Measurements from ENCODE around the gene RPS21.

RPS21 gene

DNA sequence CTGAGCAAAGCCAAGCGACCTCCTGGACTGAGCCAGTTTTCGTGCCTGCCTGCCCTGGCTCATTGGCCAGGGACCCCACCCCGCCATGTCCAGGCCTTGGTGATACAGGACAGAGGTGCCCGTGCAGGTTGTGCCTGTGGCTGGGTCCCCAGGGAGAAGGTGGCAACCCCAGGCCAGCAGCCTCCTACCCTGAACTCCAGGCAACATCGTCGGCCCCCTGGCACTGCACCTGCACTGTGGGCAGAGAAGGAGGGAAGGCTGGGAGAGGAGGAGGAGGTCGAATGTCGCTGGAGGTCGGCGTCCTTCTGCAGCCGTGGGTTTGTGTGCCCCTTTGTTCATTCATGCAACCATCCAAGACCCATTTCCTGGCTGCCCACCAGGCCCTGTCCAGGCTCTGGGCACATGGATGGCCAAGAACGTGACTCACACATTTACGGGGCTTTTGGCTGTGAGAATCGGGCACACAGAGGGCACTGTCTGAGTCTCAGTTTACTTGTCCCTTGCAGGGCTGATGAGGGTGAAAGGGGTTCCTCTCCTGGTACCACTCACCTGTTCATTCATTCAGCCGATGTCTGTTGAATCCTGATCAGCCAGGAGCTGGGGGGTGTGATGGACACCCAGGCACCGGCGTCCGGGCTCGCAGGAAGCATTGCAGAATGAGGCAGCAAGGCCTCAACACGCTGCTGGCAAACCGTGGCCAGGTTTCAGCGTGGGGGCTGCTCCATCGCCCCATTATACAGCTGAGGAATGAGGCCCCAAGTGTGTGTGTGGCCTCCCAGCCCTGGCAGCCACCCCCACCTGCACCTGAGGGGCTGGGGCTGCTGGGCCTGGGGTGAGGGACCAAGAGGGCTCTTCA lies 42.8 kb downstream of the RPS21 start:
- Histone ChIP-seq H2AFZ (ENCODE audit: low read depth, low read length, severe bottlenecking) (no peak overlapping the region), H3F3A (ENCODE audit: insufficient read depth) (no peaks in the 10 kb centered on the region), H3K27me3 (ENCODE audit: low read length) (no peaks in the 10 kb centered on the region), H3K27ac (ENCODE audit: low read depth, low read length) (no peak overlapping the region), H3K79me2 (ENCODE audit: insufficient read depth, low read length) (no peaks in the 10 kb centered on the region), H3K4me3 (ENCODE audit: insufficient read depth, low read length, poor library complexity, severe bottlenecking) (no peak overlapping the region), H3K4me2 (ENCODE audit: low read depth, low read length, poor library complexity, severe bottlenecking) (no peak overlapping the region), H4K20me1 (ENCODE audit: low read depth, low read length) (no peaks in the 10 kb centered on the region), H3K9me2 (replicated peaks; ENCODE audit: insufficient read depth, low read length) (no peaks in the 10 kb centered on the region), H3K9me3 (ENCODE audit: insufficient read depth, low read length) (no peaks in the 10 kb centered on the region), H3K9ac (ENCODE audit: low read length) (no peak overlapping the region), H3K36me3 (ENCODE audit: low read length) (no peaks in the 10 kb centered on the region)
- no peak for TF ChIP-seq EZH2phosphoT487 (conservative IDR thresholded peaks at IDR 0.05; ENCODE audit: low read length)
- TF ChIP-seq, protein P1, sequence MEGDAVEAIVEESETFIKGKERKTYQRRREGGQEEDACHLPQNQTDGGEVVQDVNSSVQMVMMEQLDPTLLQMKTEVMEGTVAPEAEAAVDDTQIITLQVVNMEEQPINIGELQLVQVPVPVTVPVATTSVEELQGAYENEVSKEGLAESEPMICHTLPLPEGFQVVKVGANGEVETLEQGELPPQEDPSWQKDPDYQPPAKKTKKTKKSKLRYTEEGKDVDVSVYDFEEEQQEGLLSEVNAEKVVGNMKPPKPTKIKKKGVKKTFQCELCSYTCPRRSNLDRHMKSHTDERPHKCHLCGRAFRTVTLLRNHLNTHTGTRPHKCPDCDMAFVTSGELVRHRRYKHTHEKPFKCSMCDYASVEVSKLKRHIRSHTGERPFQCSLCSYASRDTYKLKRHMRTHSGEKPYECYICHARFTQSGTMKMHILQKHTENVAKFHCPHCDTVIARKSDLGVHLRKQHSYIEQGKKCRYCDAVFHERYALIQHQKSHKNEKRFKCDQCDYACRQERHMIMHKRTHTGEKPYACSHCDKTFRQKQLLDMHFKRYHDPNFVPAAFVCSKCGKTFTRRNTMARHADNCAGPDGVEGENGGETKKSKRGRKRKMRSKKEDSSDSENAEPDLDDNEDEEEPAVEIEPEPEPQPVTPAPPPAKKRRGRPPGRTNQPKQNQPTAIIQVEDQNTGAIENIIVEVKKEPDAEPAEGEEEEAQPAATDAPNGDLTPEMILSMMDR (IDR thresholded peaks at IDR 0.05; ENCODE audit: insufficient read depth, low read length, poor library complexity, severe bottlenecking), result no peak

DNA sequence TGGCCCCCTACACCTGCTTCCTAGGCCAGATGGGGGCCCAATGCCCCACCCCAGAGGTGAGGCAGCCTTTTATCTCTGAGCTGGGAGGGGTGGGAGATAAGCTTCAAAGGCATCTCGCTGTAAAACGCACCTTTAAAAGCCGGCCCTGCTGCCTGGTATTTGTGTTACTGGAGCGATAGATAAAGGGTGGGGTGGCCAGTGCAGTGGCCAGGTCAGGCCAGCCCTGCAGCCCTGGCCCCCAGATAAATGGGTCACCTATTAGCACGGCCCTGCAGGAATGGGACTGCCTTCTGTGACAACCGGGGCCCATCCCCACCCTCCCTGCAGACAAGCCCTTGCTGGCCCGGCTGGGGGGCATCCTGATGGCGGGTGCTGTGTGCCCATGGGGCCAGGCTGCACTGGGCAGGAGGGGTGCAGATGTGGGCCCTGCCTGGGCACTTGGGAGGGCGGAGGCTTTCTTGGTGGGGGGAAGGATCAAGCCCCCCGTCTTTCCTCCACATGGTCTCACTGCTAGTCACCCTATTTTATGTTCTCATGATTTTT lies 43.5 kb downstream of the RPS21 start:
- H3K4me3 ChIP-seq (ENCODE audit: insufficient read depth, low read length, poor library complexity, severe bottlenecking), result no peak overlapping the region
- no peak overlapping the region for H3K27ac ChIP-seq (ENCODE audit: low read depth, low read length)
- H2AFZ ChIP-seq (ENCODE audit: low read depth, low read length, severe bottlenecking), result no peak overlapping the region
- H3F3A ChIP-seq (ENCODE audit: insufficient read depth), result no peaks in the 10 kb centered on the region
- no peak overlapping the region for H3K4me2 ChIP-seq (ENCODE audit: low read depth, low read length, poor library complexity, severe bottlenecking)
- TF ChIP-seq, protein P1 (IDR thresholded peaks at IDR 0.05; ENCODE audit: insufficient read depth, low read length, poor library complexity, severe bottlenecking), result no peak
- TF ChIP-seq EZH2phosphoT487 (conservative IDR thresholded peaks at IDR 0.05; ENCODE audit: low read length), result no peak
- no peak overlapping the region for H3K9ac ChIP-seq (ENCODE audit: low read length)
- no peaks in the 10 kb centered on the region for H3K9me2 ChIP-seq (replicated peaks; ENCODE audit: insufficient read depth, low read length)
- H3K36me3 ChIP-seq (ENCODE audit: low read length), result no peaks in the 10 kb centered on the region
- no peaks in the 10 kb centered on the region for H3K9me3 ChIP-seq (ENCODE audit: insufficient read depth, low read length)
- no peaks in the 10 kb centered on the region for H3K79me2 ChIP-seq (ENCODE audit: insufficient read depth, low read length)
- no peaks in the 10 kb centered on the region for H4K20me1 ChIP-seq (ENCODE audit: low read depth, low read length)
- H3K27me3 ChIP-seq (ENCODE audit: low read length), result no peaks in the 10 kb centered on the region

DNA sequence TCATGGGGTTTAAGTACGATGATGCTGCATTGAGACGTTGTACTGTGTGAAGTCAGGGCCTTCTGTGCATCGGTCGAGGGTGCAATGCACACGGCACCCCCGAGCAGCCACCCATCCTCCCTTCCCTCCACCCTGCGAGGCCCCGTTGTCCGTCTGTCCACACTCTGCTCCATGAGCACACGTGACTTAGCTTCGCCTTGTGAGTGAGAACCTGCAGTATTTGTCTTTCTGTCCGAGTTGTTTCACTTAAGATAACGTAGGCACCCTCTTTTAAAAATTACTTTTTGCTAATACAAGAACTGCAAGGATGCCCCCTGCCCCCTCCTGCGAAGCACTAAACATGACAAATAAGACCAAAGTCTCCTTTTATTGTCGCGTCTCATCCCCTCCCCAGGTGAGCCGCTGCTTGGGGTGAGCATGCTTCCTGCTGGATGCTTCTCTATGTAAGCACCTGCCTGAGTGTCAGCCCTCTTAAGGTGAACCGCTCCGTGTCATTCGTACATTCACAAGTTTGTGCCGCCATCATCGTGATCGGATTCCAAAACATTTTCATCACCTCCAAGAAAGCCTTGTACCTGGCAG lies 44.1 kb downstream of the RPS21 start:
- Histone ChIP-seq H3K27me3 (ENCODE audit: low read length) (no peaks in the 10 kb centered on the region), H4K20me1 (ENCODE audit: low read depth, low read length) (no peaks in the 10 kb centered on the region), H3K27ac (ENCODE audit: low read depth, low read length) (no peak overlapping the region), H3F3A (ENCODE audit: insufficient read depth) (no peaks in the 10 kb centered on the region), H3K9me2 (replicated peaks; ENCODE audit: insufficient read depth, low read length) (no peaks in the 10 kb centered on the region), H3K4me3 (ENCODE audit: insufficient read depth, low read length, poor library complexity, severe bottlenecking) (no peak overlapping the region), H3K9ac (ENCODE audit: low read length) (no peak overlapping the region), H3K36me3 (ENCODE audit: low read length) (no peaks in the 10 kb centered on the region), H3K4me2 (ENCODE audit: low read depth, low read length, poor library complexity, severe bottlenecking) (no peak overlapping the region), H2AFZ (ENCODE audit: low read depth, low read length, severe bottlenecking) (no peak overlapping the region), H3K79me2 (ENCODE audit: insufficient read depth, low read length) (no peaks in the 10 kb centered on the region), H3K9me3 (ENCODE audit: insufficient read depth, low read length) (no peaks in the 10 kb centered on the region)
- TF ChIP-seq, protein P1 (IDR thresholded peaks at IDR 0.05; ENCODE audit: insufficient read depth, low read length, poor library complexity, severe bottlenecking), result no peak
- no peak for TF ChIP-seq EZH2phosphoT487 (conservative IDR thresholded peaks at IDR 0.05; ENCODE audit: low read length)
